Suprapubic skin (tissue), 4 donors: ENCODE results near the gene LIG4. TPM values are rescaled to one million over a fixed set of nuclear protein-coding genes. Genes with fewer than 3 reads are reported as not detected.

Experiments
- DNase-seq, 2 donors: peaks; one replicate each; pipeline ENCODE4 v3.0.0-alpha.2; 2019; ENCODE audit warnings: low spot score in 2 of 2
- H3K27ac ChIP-seq: fragments of 200-600 bp; sonication (generic); one replicate; pipeline ENCODE4 v1.5.1; 2019
- H3K27me3 ChIP-seq: fragments of 200-600 bp; sonication (generic); one replicate; pipeline ENCODE4 v1.5.1; 2019
- H3K36me3 ChIP-seq: fragments of 200-600 bp; sonication (generic); one replicate; pipeline ENCODE4 v1.5.1; 2019
- H3K4me1 ChIP-seq: fragments of 200-600 bp; sonication (generic); one replicate; pipeline ENCODE4 v1.5.1; 2019
- H3K4me3 ChIP-seq: fragments of 200-600 bp; sonication (generic); one replicate; pipeline ENCODE4 v1.5.1; 2019; ENCODE audit warnings: mild to moderate bottlenecking
- H3K9me3 ChIP-seq: fragments of 200-600 bp; sonication (generic); one replicate; pipeline ENCODE4 v1.5.1; 2019
- EP300 ChIP-seq: sonication (generic); formaldehyde crosslinking; IDR thresholded peaks from one replicate; pipeline ENCODE4 v1.6.1; 2017; ENCODE audit warnings: antibody characterized with exemption
- POLR2A ChIP-seq, 2 donors: fragments of 450-650 bp; IDR thresholded peaks; one replicate each; pipeline ENCODE4 v1.6.1; 2017; ENCODE audit warnings: antibody characterized with exemption in 2 of 2, mild to moderate bottlenecking in 2 of 2, moderate library complexity in 2 of 2
- POLR2AphosphoS5 ChIP-seq, 3 donors: sonication (generic); formaldehyde crosslinking; IDR thresholded peaks; one replicate each; pipeline ENCODE4 v1.6.1; 2017; ENCODE audit warnings: antibody characterized with exemption in 3 of 3
- WGBS: methylation state at CpG from one replicate; pipeline ENCODE4 v1.1.5; 2018; 5-methylcytosine and 5-hydroxymethylcytosine counted together
- total RNA-seq, 4 donors: library from RNA; depleted of rRNA; stranded (reverse); fragments of >200 nt; gene quantifications; one replicate each; pipeline ENCODE4 v1.1.0, GENCODE V29; 2016
- TF ChIP-seq, protein P1 (sequence below), 2 donors: fragments of 200-600 bp in 1 of 2; fragments of 450-650 bp in 1 of 2; sonication (generic) in 1 of 2; IDR thresholded peaks; one replicate each; pipeline ENCODE4 v1.5.1; 2016 to 2019; ENCODE audit warnings: antibody characterized with exemption in 2 of 2, mild to moderate bottlenecking in 1 of 2, moderate library complexity in 1 of 2

LIG4 gene
- total RNA-seq, 4 donors from 2014 or later = 5.2 to 8.0 (median 6.5) TPM

- 91% methylated on average over 9 of the region's 9 CpGs for WGBS
- TF ChIP-seq POLR2A (IDR thresholded peaks at IDR 0.05) (no peak), POLR2AphosphoS5 (IDR thresholded peaks at IDR 0.05) (no peak), EP300 (no peak)
- TF ChIP-seq, protein P1, sequence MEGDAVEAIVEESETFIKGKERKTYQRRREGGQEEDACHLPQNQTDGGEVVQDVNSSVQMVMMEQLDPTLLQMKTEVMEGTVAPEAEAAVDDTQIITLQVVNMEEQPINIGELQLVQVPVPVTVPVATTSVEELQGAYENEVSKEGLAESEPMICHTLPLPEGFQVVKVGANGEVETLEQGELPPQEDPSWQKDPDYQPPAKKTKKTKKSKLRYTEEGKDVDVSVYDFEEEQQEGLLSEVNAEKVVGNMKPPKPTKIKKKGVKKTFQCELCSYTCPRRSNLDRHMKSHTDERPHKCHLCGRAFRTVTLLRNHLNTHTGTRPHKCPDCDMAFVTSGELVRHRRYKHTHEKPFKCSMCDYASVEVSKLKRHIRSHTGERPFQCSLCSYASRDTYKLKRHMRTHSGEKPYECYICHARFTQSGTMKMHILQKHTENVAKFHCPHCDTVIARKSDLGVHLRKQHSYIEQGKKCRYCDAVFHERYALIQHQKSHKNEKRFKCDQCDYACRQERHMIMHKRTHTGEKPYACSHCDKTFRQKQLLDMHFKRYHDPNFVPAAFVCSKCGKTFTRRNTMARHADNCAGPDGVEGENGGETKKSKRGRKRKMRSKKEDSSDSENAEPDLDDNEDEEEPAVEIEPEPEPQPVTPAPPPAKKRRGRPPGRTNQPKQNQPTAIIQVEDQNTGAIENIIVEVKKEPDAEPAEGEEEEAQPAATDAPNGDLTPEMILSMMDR (IDR thresholded peaks at IDR 0.05) = no peak
- H3K4me3 ChIP-seq = no peak overlapping the region
- H3K27me3 ChIP-seq = no peaks in the 10 kb centered on the region
- H3K9me3 ChIP-seq = peaks cover 4% of the 10 kb centered on the region
- no peaks in the 10 kb centered on the region for H3K36me3 ChIP-seq
- no peaks in the 10 kb centered on the region for H3K4me1 ChIP-seq
- DNase-seq = no peak
- no peak overlapping the region for H3K27ac ChIP-seq
Observed at GRCh38 chr13:108178078-108178477, 37.3 kb downstream of the LIG4 start.

DNA sequence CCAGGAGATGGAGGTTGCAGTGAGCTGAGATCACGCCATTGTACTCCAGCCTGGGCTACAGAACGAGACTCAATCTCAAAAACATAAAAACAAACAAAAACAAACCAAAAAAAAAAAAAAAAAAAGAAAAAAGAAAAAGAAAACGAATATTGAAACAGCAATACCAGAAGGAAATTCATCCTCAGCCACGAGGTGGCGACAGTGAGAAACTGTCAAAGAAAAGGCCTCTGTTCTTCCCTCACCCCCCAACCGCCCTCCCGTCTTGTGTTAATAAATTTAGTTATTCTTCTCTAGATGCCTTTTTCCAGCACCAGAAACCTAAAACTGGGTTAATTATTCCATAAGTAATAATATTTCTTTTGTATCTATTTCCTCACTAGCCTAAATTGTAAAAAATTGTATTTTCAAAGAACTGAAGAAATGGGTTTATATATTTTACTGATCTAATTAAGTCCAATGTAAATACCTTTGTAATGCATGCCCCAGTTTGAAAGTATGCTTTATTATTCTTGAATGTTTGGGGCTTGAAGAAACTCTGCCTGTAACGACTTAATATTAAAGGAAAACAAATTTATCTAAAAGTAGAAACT is 38.6 kb downstream of the LIG4 start:
- TF ChIP-seq POLR2AphosphoS5 (IDR thresholded peaks at IDR 0.05) (no peak), EP300 (no peak), POLR2A (IDR thresholded peaks at IDR 0.05) (no peak)
- TF ChIP-seq, protein P1 (IDR thresholded peaks at IDR 0.05) = no peak
- WGBS = 54% methylated on average over 8 of the region's 8 CpGs
- H3K9me3 ChIP-seq = peaks cover 4% of the 10 kb centered on the region

DNA sequence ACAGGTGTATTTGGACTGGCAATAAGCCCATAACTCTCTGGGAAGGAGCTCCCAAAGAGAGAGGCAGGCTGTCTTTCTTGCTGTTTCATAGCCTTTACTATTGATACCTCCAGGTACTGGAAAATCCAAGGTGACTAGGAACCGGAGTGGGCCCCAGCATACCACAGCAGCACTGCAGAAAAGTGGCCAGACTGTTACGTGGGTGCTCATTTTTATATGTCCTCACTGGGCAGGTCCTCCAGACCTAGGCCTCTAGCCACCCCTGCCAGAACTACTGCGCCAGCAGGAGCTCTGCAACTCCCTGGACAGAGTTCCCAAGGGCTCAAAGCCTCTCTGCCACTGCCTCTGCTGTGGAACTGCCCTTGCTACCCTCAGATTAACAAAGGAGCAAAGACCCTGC is 46.4 kb downstream of the LIG4 start:
- Histone ChIP-seq H3K36me3 (no peaks in the 10 kb centered on the region), H3K27ac (no peak overlapping the region), H3K9me3 (peaks cover 6% of the 10 kb centered on the region), H3K4me3 (no peak overlapping the region), H3K27me3 (no peaks in the 10 kb centered on the region), H3K4me1 (no peaks in the 10 kb centered on the region)
- no peak for DNase-seq
- WGBS = 95% methylated on average over 3 of the region's 3 CpGs
- no peak for TF ChIP-seq POLR2A (IDR thresholded peaks at IDR 0.05)
- TF ChIP-seq, protein P1 (IDR thresholded peaks at IDR 0.05) = no peak
- no peak for TF ChIP-seq EP300
- no peak for TF ChIP-seq POLR2AphosphoS5 (IDR thresholded peaks at IDR 0.05)

More for the DNA sequence above, 38.6 kb downstream of the LIG4 start:
- Histone ChIP-seq H3K4me1 (no peaks in the 10 kb centered on the region), H3K36me3 (no peaks in the 10 kb centered on the region), H3K27ac (no peak overlapping the region), H3K4me3 (no peak overlapping the region), H3K27me3 (no peaks in the 10 kb centered on the region)
- DNase-seq = no peak

GRCh38 chr13:108166078-108166477 is 49.3 kb downstream of the LIG4 start:
- no peak for DNase-seq
- Histone ChIP-seq H3K4me1 (no peaks in the 10 kb centered on the region), H3K27ac (no peak overlapping the region), H3K36me3 (no peaks in the 10 kb centered on the region), H3K9me3 (peaks cover 6% of the 10 kb centered on the region), H3K27me3 (no peaks in the 10 kb centered on the region), H3K4me3 (no peak overlapping the region)
- TF ChIP-seq, protein P1 (IDR thresholded peaks at IDR 0.05) = no peak
- TF ChIP-seq POLR2A (IDR thresholded peaks at IDR 0.05) = no peak
- TF ChIP-seq EP300 = no peak
- TF ChIP-seq POLR2AphosphoS5 (IDR thresholded peaks at IDR 0.05) = no peak
- WGBS = 53% methylated on average over 3 of the region's 3 CpGs

- H3K9me3 ChIP-seq = no peaks in the 10 kb centered on the region
- H3K27ac ChIP-seq = no peak overlapping the region
- H3K27me3 ChIP-seq = no peaks in the 10 kb centered on the region
- H3K4me1 ChIP-seq = no peaks in the 10 kb centered on the region
- WGBS = 82% methylated on average over 12 of the region's 12 CpGs
- H3K4me3 ChIP-seq = no peak overlapping the region
- no peak for DNase-seq
- no peak for TF ChIP-seq EP300
- TF ChIP-seq, protein P1 (IDR thresholded peaks at IDR 0.05) = no peak
- no peak for TF ChIP-seq POLR2A (IDR thresholded peaks at IDR 0.05)
- no peak for TF ChIP-seq POLR2AphosphoS5 (IDR thresholded peaks at IDR 0.05)
- no peaks in the 10 kb centered on the region for H3K36me3 ChIP-seq
Observed at GRCh38 chr13:108158746-108159145, 56.6 kb downstream of the LIG4 start.

Other genes starting within 250 kb of the LIG4 start
- 10 to 100 TPM in 1 of 4 donors, 1 to 10 TPM in 3; 8.1 to 13.4 (median 9.2) TPM for gene ABHD13, start 2.9 kb upstream of the LIG4 start, total RNA-seq
- gene TNFSF13B, start 54.2 kb upstream of the LIG4 start, total RNA-seq = 1 to 10 TPM in 2 of 4 donors, under 1 TPM in 2; 0.44 to 5.2 (median 1.8) TPM